IMR-90 (cell line): ENCODE data around the gene ARHGAP15. TPM values are rescaled to one million over a fixed set of nuclear protein-coding genes. Genes with fewer than 3 reads are reported as not detected.

Experiments used
- ATAC-seq: fragments of 200-7000 bp; cut with Tn5 transposase; 2 replicates; pipeline ENCODE4 v1.9.1; 2020; ENCODE audit warnings: low read depth, mild to moderate bottlenecking, moderate library complexity
- BruUV-seq: library from RNA; stranded (reverse); fragments of 400-500 nt; replicated peaks from 2 replicates; lab custom pipeline; 2021; lab: Mats Ljungman, UMichigan
- CTCF ChIA-PET: fragments of 300-600 bp; formaldehyde crosslinking; extraction: SDS; loops from one replicate; lab custom pipeline; 2021; ENCODE audit warnings: antibody characterized with exemption; lab: Yijun Ruan, JAX
- POLR2A ChIA-PET: fragments of 300-600 bp; sonication (Branson Sonifier 250); formaldehyde crosslinking; loops from one replicate; lab custom pipeline; 2022; ENCODE audit warnings: antibody characterized with exemption; ENCODE audit not compliant: unreplicated experiment; lab: Charles Lee
- DNase-seq: peaks from one replicate; pipeline ENCODE4 v3.0.0; 2013
- H2AFZ ChIP-seq: replicated peaks from 2 replicates; pipeline ENCODE3; 2013; ENCODE audit warnings: low read length, mild to moderate bottlenecking; ENCODE audit not compliant: poor library complexity
- H2AK5ac ChIP-seq: 2 replicates; pipeline ENCODE4 v1.6.1; 2013; ENCODE audit warnings: low read depth, low read length, inconsistent platforms
- H2AK9ac ChIP-seq: replicated peaks from 2 replicates; pipeline ENCODE3; 2013; ENCODE audit warnings: mild to moderate bottlenecking, low read depth, low read length, moderate library complexity; ENCODE audit not compliant: poor library complexity
- H2BK120ac ChIP-seq: 2 replicates; pipeline ENCODE4 v1.6.1; 2013; ENCODE audit warnings: low read depth, low read length, inconsistent platforms
- H2BK15ac ChIP-seq: 3 replicates; pipeline ENCODE4 v1.6.1; 2013; ENCODE audit warnings: low read depth, low read length, inconsistent platforms
- H2BK20ac ChIP-seq: 2 replicates; pipeline ENCODE4 v1.6.1; 2013; ENCODE audit warnings: low read depth, mild to moderate bottlenecking, inconsistent platforms, low read length, moderate library complexity
- H2BK5ac ChIP-seq: 2 replicates; pipeline ENCODE4 v1.6.1; 2013; ENCODE audit warnings: mild to moderate bottlenecking, low read depth, low read length, inconsistent platforms; ENCODE audit not compliant: poor library complexity, severe bottlenecking
- H3K14ac ChIP-seq: replicated peaks from 2 replicates; pipeline ENCODE4 v1.6.1; 2013; ENCODE audit warnings: low read depth, low read length, inconsistent platforms
- H3K18ac ChIP-seq: 2 replicates; pipeline ENCODE4 v1.6.1; 2013; ENCODE audit warnings: low read depth, low read length, control low read depth
- H3K23ac ChIP-seq: 2 replicates; pipeline ENCODE4 v1.6.1; 2013; ENCODE audit warnings: low read depth, low read length, inconsistent platforms
- H3K27ac ChIP-seq: 2 replicates; pipeline ENCODE4 v1.5.1; 2013; ENCODE audit warnings: mild to moderate bottlenecking, control low read depth, low read length; ENCODE audit not compliant: insufficient read depth
- H3K27me3 ChIP-seq: 2 replicates; pipeline ENCODE4 v1.6.1; 2013; ENCODE audit warnings: low read length; ENCODE audit not compliant: control insufficient read depth, insufficient read depth
- H3K36me3 ChIP-seq: 2 replicates; pipeline ENCODE4 v1.6.1; 2013; ENCODE audit warnings: low read length, mixed read lengths; ENCODE audit not compliant: control insufficient read depth, insufficient read depth
- H3K4ac ChIP-seq: 2 replicates; pipeline ENCODE4 v1.6.1; 2013; ENCODE audit warnings: low read depth, low read length, inconsistent platforms
- H3K4me1 ChIP-seq: 2 replicates; pipeline ENCODE4 v1.6.1; 2013; ENCODE audit warnings: low read length, mixed read lengths; ENCODE audit not compliant: control insufficient read depth, insufficient read depth
- H3K4me2 ChIP-seq: 2 replicates; pipeline ENCODE4 v1.6.1; 2013; ENCODE audit warnings: low read depth, mild to moderate bottlenecking, control low read depth, low read length, moderate library complexity
- H3K4me3 ChIP-seq: 2 replicates; pipeline ENCODE4 v1.5.1; 2013; ENCODE audit warnings: low read depth, mild to moderate bottlenecking, control low read depth, low read length, moderate library complexity; ENCODE audit not compliant: insufficient read depth
- H3K56ac ChIP-seq: 2 replicates; pipeline ENCODE4 v1.6.1; 2013; ENCODE audit warnings: low read length, inconsistent platforms; ENCODE audit not compliant: insufficient read depth; ENCODE audit errors: extremely low read depth
- H3K79me1 ChIP-seq, 2 experiments: 2 replicates each; pipeline ENCODE4 v1.6.1; 2013; ENCODE audit warnings: low read length in 2 of 2, inconsistent platforms in 1 of 2, low read depth in 1 of 2
- H3K9ac ChIP-seq: 2 replicates; pipeline ENCODE4 v1.6.1; 2013; ENCODE audit warnings: low read depth, low read length, control low read depth
- H3K9me1 ChIP-seq: 2 replicates; pipeline ENCODE4 v1.6.1; 2013; ENCODE audit warnings: low read length, inconsistent platforms; ENCODE audit not compliant: insufficient read depth
- H3K9me3 ChIP-seq: 2 replicates; pipeline ENCODE4 v1.6.1; 2013; ENCODE audit warnings: low read length; ENCODE audit not compliant: control insufficient read depth, insufficient read depth
- H4K20me1 ChIP-seq: 2 replicates; pipeline ENCODE4 v1.6.1; 2013; ENCODE audit warnings: low read length, inconsistent platforms; ENCODE audit not compliant: insufficient read depth
- H4K5ac ChIP-seq: 2 replicates; pipeline ENCODE4 v1.6.1; 2013; ENCODE audit warnings: mild to moderate bottlenecking, low read depth, low read length, control low read depth
- H4K8ac ChIP-seq, 2 experiments: 2 replicates each; pipeline ENCODE4 v1.6.1; 2013; ENCODE audit warnings: low read depth in 2 of 2, low read length in 2 of 2, control low read depth in 1 of 2, inconsistent platforms in 1 of 2
- H4K91ac ChIP-seq: 2 replicates; pipeline ENCODE4 v1.6.1; 2013; ENCODE audit warnings: low read depth, low read length, inconsistent platforms; ENCODE audit not compliant: insufficient read depth
- BHLHE40 ChIP-seq: fragments of 150-350 bp; IDR thresholded peaks from 2 replicates; pipeline ENCODE4 v1.6.1; 2016; ENCODE audit warnings: mild to moderate bottlenecking, low read depth, low read length
- MXI1 ChIP-seq: IDR thresholded peaks from 2 replicates; pipeline ENCODE4 v1.6.1; 2012; ENCODE audit warnings: low read depth, mild to moderate bottlenecking, low read length, moderate library complexity, borderline replicate concordance
- POLR2A ChIP-seq: IDR thresholded peaks from 2 replicates; pipeline ENCODE4 v1.6.1; 2012; ENCODE audit warnings: mild to moderate bottlenecking, low read depth, low read length
- RFX5 ChIP-seq: IDR thresholded peaks from 2 replicates; pipeline ENCODE4 v1.8.0; 2012; ENCODE audit warnings: low read depth, mild to moderate bottlenecking, low read length, moderate library complexity
- dilution Hi-C: fragments of 300-500 bp; cut with HindIII; formaldehyde crosslinking; loops from one replicate; pipeline ENCODE4 v1.14.3; 2018; ENCODE audit warnings: low sequenced_read_pairs; ENCODE audit not compliant: unreplicated experiment
- in situ Hi-C: fragments of 300-500 bp; cut with MboI; formaldehyde crosslinking; loops from 3 replicates; pipeline ENCODE4 v1.14.3; 2019; ENCODE audit warnings: low sequenced_read_pairs, inconsistent platforms, mixed read lengths
- intact Hi-C: fragments of 100-400 bp; cut with micrococcal nuclease; formaldehyde crosslinking; loops from 2 replicates; pipeline ENCODE4 v1.10.0; 2022
- polyA plus RNA-seq, 3 experiments: library from polyadenylated mRNA; depleted of rRNA; stranded (reverse); fragments of >200 nt; gene quantifications; 2 replicates each; pipeline ENCODE4 v1.2.3, GENCODE V29; 2012; ENCODE audit warnings: low replicate concordance in 1 of 3
- total RNA-seq: library from RNA; depleted of rRNA; stranded (reverse); fragments of >200 nt; gene quantifications from 2 replicates; pipeline ENCODE4 v1.2.3, GENCODE V29; 2012

The ARHGAP15 gene
- total and polyA plus RNA-seq, 2 of the 4 experiments (the other 2 are of a cell fraction), result not detected

GRCh38 chr2:143155661-143156060 is 26.4 kb downstream of the ARHGAP15 start:
- dilution Hi-C loops, result no loop called here
- Histone ChIP-seq H3K18ac (no peak overlapping the region), H2AK5ac (no peak overlapping the region), H4K8ac (no peak overlapping the region), H2BK120ac (no peak overlapping the region), H3K9me1 (no peaks in the 10 kb centered on the region), H2AK9ac (no peak overlapping the region), H3K36me3 (no peaks in the 10 kb centered on the region), H3K9ac (no peak overlapping the region), H2BK15ac (no peak overlapping the region), H3K27me3 (peaks cover 9% of the 10 kb centered on the region), H3K23ac (no peak overlapping the region), H2BK5ac (no peak overlapping the region), H3K56ac (no peak overlapping the region), H3K14ac (no peak overlapping the region), H4K5ac (no peak overlapping the region), H3K4ac (no peak overlapping the region), H2AFZ (no peak overlapping the region), H4K20me1 (no peaks in the 10 kb centered on the region), H4K91ac (no peak overlapping the region), H3K27ac (no peak overlapping the region), H3K4me2 (no peak overlapping the region), H3K4me1 (no peaks in the 10 kb centered on the region), H3K9me3 (no peaks in the 10 kb centered on the region), H3K79me1 (no peaks in the 10 kb centered on the region), H3K4me3 (no peak overlapping the region), H2BK20ac (no peak overlapping the region)
- ChIA-PET POLR2A (interaction anchor here (0.6 kb wide), 1 partner anchor 42 kb away, joined by 5 read pairs; no protein-coding TSS in a partner anchor), CTCF (interaction anchor here (0.6 kb wide), 1 partner anchor 15 kb away, joined by 3 read pairs; no protein-coding TSS in a partner anchor)
- TF ChIP-seq RFX5 (no peak), MXI1 (no peak), POLR2A (no peak), BHLHE40 (no peak)
- in situ Hi-C loops, result no loop called here
- BruUV-seq, result no TSS peak
- no peak for ATAC-seq
- no peak for DNase-seq
- intact Hi-C loops, result no loop called here
